WTC11 (cell line): Measurements from ENCODE around the gene NOP16.

Experiments
- CBFB ChIP-seq: sonication (generic); formaldehyde crosslinking; IDR thresholded peaks from 2 replicates; pipeline ENCODE4 v1.8.1; 2022; ENCODE audit warnings: mild to moderate bottlenecking, low read depth, missing genetic modification reagents
- E2F5 ChIP-seq: sonication (generic); formaldehyde crosslinking; IDR thresholded peaks from 2 replicates; pipeline ENCODE4 v1.8.1; 2022; ENCODE audit warnings: mild to moderate bottlenecking, moderate library complexity, missing genetic modification reagents
- EMX1 ChIP-seq: fragments of 250-450 bp; sonication (Bioruptor Pico); IDR thresholded peaks from 2 replicates; pipeline ENCODE4 v1.8.0; 2021; ENCODE audit warnings: mild to moderate bottlenecking
- ETV6 ChIP-seq: sonication (generic); formaldehyde crosslinking; IDR thresholded peaks from 2 replicates; pipeline ENCODE4 v1.8.1; 2022; ENCODE audit warnings: mild to moderate bottlenecking, missing genetic modification reagents
- FOXP1 ChIP-seq: sonication (generic); formaldehyde crosslinking; IDR thresholded peaks from 2 replicates; pipeline ENCODE4 v1.8.0; 2022; ENCODE audit warnings: missing genetic modification reagents, mild to moderate bottlenecking, moderate library complexity, borderline replicate concordance
- GABPB1 ChIP-seq: sonication (generic); formaldehyde crosslinking; IDR thresholded peaks from 2 replicates; pipeline ENCODE4 v1.8.1; 2023; ENCODE audit warnings: mild to moderate bottlenecking, missing genetic modification reagents
- NFE2L1 ChIP-seq: sonication (generic); formaldehyde crosslinking; IDR thresholded peaks from 2 replicates; pipeline ENCODE4 v1.8.1; 2023; ENCODE audit warnings: missing genetic modification reagents
- NR3C1 ChIP-seq: sonication (generic); formaldehyde crosslinking; conservative IDR thresholded peaks from 2 replicates; pipeline ENCODE4 v1.8.1; 2023; ENCODE audit warnings: low read depth, mild to moderate bottlenecking, missing genetic modification reagents
- TEAD4 ChIP-seq: sonication (generic); formaldehyde crosslinking; IDR thresholded peaks from 2 replicates; pipeline ENCODE4 v1.8.0; 2022; ENCODE audit warnings: mild to moderate bottlenecking, missing genetic modification reagents
- ZBTB21 ChIP-seq: sonication (generic); formaldehyde crosslinking; IDR thresholded peaks from 2 replicates; pipeline ENCODE4 v1.8.1; 2023; ENCODE audit warnings: mild to moderate bottlenecking, missing genetic modification reagents, borderline replicate concordance
- ZNF138 ChIP-seq: sonication (generic); formaldehyde crosslinking; conservative IDR thresholded peaks from 2 replicates; pipeline ENCODE4 v1.8.1; 2022; ENCODE audit warnings: mild to moderate bottlenecking, moderate library complexity, missing genetic modification reagents
- TF ChIP-seq, protein P1 (sequence below): sonication (generic); formaldehyde crosslinking; IDR thresholded peaks from 2 replicates; pipeline ENCODE4 v1.8.1; 2022; ENCODE audit warnings: low read depth, missing genetic modification reagents, borderline replicate concordance
- TF ChIP-seq, protein P2 (sequence below): fragments of 200-600 bp; IDR thresholded peaks from 2 replicates; pipeline ENCODE4 v1.8.0; 2022; ENCODE audit warnings: antibody characterized with exemption
- TF ChIP-seq, protein P3 (sequence below): sonication (generic); formaldehyde crosslinking; IDR thresholded peaks from 2 replicates; pipeline ENCODE4 v1.8.1; 2023; ENCODE audit warnings: mild to moderate bottlenecking, missing genetic modification reagents, moderate library complexity

DNA sequence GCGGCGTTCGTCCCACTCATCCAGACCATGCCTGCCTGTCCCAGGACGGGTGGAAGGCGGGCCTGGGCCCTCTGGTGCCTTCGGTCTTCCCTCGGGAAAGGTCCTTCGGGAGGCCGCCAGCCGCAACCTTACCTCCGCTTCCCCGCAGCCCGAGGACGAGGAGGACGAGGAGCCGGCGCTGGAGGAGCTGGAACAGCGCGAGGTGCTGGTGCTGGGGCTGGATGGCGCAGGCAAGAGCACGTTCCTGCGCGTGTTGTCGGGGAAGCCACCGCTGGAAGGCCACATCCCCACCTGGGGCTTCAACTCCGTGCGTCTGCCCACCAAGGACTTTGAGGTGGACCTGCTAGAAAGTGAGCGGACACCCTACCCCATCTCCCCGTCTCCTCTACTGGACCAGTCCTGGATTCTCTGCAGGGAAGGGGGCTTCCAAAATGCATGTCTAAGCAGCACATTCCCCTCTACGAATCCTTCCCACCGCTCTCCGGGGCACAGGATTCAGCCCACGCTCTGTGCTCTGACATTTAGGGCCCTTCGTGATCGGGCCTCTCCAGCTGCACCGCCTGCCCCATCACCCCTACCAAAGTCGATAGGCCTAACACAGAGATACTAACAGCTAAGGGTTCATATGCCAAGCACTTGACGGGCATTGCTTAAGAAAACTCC is 22.0 kb downstream of the NOP16 start:
- TF ChIP-seq, protein P1, sequence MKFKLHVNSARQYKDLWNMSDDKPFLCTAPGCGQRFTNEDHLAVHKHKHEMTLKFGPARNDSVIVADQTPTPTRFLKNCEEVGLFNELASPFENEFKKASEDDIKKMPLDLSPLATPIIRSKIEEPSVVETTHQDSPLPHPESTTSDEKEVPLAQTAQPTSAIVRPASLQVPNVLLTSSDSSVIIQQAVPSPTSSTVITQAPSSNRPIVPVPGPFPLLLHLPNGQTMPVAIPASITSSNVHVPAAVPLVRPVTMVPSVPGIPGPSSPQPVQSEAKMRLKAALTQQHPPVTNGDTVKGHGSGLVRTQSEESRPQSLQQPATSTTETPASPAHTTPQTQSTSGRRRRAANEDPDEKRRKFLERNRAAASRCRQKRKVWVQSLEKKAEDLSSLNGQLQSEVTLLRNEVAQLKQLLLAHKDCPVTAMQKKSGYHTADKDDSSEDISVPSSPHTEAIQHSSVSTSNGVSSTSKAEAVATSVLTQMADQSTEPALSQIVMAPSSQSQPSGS (CRISPR knock-in tag) = no peak
- TF ChIP-seq NFE2L1 (CRISPR knock-in tag) = no peak
- TF ChIP-seq, protein P2, sequence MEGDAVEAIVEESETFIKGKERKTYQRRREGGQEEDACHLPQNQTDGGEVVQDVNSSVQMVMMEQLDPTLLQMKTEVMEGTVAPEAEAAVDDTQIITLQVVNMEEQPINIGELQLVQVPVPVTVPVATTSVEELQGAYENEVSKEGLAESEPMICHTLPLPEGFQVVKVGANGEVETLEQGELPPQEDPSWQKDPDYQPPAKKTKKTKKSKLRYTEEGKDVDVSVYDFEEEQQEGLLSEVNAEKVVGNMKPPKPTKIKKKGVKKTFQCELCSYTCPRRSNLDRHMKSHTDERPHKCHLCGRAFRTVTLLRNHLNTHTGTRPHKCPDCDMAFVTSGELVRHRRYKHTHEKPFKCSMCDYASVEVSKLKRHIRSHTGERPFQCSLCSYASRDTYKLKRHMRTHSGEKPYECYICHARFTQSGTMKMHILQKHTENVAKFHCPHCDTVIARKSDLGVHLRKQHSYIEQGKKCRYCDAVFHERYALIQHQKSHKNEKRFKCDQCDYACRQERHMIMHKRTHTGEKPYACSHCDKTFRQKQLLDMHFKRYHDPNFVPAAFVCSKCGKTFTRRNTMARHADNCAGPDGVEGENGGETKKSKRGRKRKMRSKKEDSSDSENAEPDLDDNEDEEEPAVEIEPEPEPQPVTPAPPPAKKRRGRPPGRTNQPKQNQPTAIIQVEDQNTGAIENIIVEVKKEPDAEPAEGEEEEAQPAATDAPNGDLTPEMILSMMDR = no peak
- no peak for TF ChIP-seq ZNF138 (CRISPR knock-in tag)
- no peak for TF ChIP-seq E2F5
- TF ChIP-seq ZBTB21 (CRISPR knock-in tag) = no peak
- no peak for TF ChIP-seq TEAD4 (CRISPR knock-in tag)
- no peak for TF ChIP-seq ETV6 (CRISPR knock-in tag)
- no peak for TF ChIP-seq FOXP1 (CRISPR knock-in tag)
- TF ChIP-seq GABPB1 (CRISPR knock-in tag) = no peak
- no peak for TF ChIP-seq CBFB (CRISPR knock-in tag)
- no peak for TF ChIP-seq EMX1 (CRISPR knock-in tag)
- TF ChIP-seq, protein P3, sequence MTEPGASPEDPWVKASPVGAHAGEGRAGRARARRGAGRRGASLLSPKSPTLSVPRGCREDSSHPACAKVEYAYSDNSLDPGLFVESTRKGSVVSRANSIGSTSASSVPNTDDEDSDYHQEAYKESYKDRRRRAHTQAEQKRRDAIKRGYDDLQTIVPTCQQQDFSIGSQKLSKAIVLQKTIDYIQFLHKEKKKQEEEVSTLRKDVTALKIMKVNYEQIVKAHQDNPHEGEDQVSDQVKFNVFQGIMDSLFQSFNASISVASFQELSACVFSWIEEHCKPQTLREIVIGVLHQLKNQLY (CRISPR knock-in tag) = no peak
- TF ChIP-seq NR3C1 (CRISPR knock-in tag) = no peak
